Measurements from ENCODE around the gene ALG9.
A peak's percentile ranks its signal among the peaks of the same experiment; 100 is the strongest.

The ALG9 gene

DNA sequence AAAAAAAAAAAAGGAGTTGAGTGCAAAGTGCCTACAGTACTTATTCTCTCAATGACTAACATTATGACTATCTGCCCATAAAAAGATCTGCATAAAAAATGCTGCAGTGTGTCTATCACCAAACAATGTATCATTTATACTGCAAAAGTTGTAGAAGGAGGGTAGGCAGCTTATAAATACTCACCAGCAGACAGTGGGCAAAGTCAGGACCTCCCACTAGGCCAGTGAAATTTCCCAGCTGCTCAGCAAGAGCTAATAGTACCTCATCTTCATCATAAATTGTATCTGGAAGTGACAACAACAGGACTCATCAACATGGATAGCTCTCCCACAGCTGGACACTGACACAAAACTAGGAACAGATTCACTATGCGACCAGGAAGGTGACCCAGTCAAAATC, 106.8 kb downstream of the ALG9 start:
- DNase-seq, result no peak

DNA sequence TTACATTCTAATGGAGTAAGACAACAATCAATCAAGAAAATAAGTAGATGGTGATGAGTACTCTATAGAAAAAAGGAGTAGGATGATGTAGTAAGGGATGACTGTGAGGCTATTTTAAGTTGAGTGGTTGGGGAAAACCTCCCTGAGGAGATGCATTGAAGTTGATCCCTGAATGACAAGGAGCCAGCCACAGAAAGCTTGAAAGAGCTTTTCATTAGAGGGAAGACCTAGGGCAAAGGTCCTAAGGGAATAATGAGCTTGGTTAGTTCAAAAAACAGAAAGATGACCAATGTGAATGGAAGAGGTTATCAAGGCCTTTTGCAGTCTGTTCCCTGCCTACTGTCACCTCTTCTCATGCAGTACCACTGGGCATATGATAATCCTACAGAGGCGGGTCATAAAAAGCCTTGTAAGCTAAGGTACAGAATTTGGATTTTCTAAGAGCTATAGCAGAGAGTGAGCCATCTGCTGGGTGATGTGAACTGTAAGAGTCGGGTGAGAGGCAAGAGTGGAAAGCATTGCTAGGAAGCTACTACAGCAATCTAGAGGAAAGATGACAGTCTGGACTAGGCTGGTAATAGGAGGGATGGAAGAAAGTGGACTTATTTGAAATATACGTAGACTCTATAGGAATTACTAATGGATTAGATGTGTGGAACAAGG, 108.3 kb downstream of the ALG9 start:
- DNase-seq, result peak in 1 of 2 donors; percentile 74

DNA sequence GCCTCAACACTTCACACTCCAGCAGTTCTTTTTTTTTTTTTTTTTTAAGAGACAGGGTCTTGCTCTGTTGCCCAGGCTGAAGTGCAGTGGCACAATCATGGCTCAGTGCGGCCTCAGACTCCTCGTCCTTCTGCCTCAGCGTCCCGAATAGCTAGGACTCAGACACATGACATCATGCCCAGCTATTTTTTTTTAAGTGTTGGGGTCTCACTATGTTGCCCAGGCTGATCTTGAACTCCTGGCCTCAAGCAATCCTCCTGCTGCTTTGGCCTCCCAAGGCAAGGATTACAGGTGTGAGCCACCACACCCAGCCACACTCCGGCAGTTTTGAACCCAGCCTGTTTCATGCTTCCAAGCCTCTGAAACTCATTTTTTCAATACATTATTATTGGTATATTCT, 108.9 kb downstream of the ALG9 start:
- no peak for DNase-seq

DNA sequence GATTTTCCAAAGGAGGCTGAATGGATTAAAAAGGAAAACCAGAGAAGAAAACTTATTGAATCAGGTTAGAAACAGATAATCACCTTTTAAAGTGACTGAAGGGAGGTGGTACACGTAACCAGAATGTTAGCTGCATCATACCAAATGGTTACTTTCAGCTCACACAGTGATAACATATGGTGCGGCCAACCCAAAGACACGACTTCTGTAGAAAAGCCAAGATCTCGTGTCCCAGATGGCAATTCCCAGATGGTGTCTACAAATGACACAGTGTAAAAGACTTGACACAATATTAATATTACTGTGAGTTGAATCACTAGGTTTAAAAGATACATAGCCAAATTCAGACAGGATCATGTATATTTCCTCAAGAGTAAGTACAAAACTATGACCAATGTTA, 110.3 kb downstream of the ALG9 start:
- DNase-seq, result no peak

DNA sequence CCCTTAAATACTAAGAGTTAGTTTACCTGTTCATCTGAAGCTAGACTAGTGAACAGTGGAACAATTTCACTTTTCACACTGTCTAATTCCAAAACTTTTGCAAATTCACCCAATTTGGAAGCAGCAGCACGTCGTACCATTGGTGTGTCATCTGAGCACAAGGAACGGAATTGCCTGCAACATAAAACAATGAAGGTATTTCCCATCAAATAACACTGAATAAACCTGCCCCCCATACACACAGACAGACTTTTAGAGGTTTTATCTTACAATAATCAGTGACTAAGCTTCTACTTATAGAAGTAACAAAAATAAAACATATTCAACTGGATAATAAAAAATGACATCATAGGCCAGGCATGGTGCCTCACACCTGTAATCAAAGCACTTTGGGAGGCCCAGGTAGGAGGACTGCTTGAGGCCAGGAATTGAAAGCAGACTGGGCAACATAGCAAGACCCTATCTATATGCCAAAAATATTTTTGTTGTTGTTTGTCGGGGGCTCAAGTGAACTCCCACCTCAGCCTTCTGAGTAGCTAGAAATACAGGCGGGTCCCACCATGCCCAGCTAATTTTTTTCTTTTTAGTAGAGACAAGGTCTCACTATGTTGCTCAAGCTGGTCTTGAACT, 111.5 kb downstream of the ALG9 start:
- no peak for DNase-seq

DNA sequence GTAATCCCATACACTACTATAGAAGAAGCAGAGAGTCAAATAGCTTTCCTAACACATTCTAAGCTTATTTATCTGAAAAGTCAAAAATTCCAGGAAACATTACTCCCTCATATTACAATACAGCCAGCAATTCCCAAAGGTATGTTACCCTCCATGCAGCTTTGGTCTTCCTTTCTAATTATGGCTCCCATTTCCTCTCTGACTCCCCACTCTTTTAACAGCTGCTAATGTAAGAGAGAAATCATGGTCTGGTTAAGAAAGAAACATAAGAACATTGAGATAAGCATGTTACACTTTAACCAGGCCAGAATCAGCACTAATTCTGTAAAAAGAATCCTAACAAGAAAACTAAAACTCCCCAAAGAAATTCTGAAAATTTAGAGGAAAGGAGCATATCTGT, 112.0 kb downstream of the ALG9 start:
- no peak for DNase-seq

DNA sequence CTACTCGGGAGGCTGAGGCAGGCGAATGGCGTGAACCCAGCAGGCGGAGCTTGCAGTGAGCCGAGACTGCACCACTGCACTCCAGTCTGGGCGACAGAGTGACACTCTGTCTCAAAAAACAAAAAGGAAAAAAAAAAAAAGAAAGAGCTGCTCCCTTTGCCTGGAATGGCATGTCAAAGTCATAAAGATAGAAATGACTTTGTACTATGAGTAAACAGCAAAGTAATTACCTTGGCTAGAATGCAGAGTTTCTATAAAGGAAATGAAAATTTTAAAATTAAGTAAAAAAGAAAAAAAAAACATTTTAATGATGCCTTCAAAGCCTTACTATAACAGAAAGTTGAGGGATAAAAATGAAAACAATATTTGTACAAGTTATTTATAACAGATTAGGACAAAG, 115.3 kb downstream of the ALG9 start:
- DNase-seq, result no peak

DNA sequence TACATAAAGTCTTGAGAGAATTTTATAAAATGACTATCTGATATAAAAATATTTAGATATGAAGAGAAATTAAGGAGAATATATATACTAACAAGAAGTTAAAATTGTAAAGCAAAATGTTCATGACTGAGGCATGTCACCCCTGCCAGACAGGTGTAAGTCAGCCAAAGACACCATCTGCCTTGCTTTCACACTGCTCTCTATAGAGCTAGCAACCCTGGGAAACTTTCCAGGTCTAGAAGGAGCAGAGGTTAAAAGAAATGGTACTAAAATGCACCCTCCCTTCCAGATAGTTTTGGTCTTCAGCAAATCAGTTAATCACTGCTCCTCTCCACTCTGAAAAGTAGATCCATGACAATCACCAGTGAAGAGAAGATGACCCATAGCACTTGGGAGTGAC, 121.7 kb downstream of the ALG9 start:
- DNase-seq, result no peak

DNA sequence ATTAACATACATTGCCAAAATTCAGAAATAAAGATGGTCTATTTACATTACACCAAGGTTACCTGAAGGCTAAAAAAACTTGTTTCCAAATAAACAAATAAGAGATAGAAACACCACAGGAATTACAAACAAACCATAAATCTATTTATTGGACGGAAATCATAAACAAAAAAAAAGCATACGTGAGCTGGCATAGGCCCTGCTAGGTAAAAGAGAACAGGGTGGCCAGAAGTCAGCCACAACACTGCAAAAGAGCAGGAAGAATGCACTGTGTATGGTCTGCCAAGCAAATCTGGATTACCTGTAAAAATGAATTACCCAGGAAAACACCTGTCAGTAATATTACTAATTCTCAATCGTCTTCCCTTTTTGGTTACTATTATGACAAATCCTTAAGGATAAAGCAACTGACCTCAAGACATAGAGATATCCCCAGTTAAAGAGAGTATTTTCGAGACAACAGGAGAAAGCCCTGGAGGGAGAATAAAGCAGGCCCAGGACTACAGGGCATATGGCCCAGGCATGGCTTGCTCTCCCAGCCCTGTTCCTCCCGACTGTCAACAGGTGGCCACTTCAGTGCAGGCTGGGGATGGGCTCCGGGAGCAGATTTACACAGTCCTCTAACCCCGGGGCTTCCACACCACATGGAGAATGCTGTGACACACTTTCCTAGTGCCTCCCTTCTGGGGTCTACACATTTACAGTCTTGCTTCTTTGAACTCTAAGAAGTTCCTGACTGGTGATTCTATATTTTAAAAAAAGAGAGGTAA, 123.2 kb downstream of the ALG9 start:
- DNase-seq, result no peak

DNA sequence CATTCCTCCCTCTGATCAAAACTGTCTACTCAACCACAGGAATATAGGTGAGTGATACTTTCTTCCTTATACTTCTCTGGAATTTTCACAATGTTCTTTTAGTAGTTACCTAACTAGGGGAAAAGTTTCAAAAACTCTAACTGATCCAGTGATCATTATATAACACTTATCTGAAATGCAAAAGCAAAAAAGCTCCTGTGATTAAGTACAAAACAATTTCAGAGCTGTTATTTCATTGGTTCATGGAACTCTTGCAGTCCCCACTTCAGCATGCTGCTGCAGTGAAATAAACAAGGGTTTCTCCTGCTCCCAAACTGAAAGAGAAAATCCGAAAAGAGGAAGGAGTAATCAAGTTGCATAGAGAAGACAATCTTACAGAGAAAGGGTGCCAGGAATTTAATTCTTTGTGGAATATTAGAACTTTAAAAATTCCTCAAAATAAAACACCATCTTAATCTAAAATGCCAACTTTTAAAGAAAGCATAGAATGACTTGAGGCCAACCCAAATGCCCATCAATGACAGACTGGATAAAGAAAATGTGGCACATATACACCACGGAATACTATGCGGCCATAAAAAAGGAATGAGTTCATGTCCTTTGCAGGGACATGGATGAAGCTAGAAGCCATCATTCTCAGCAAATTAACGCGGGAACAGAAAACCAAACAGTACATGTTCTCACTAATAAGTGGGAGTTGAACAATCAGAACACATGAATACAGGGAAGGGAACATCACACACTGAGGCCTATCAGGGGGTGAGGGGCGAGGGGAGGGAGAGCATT, 125.5 kb downstream of the ALG9 start:
- DNase-seq, result no peak

DNA sequence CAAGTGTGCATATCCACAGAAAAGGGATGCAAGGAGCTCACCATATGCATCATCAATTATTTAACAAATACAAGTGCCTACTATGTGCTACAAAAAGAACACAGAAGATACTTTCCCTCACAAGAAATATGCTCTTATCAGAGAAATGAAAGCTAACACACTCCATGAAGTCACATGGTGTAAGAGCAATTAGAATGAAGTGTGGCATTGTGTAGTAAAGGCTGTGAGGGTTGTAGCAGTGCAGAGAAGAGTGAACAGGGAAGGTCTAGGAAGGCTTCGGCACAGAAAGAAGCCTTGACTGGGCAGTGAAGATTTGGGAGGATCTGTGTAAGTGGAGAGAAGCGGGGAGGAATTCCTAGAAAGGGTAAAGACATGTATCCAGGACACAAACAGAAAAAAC, 127.7 kb downstream of the ALG9 start:
- DNase-seq, result no peak

DNA sequence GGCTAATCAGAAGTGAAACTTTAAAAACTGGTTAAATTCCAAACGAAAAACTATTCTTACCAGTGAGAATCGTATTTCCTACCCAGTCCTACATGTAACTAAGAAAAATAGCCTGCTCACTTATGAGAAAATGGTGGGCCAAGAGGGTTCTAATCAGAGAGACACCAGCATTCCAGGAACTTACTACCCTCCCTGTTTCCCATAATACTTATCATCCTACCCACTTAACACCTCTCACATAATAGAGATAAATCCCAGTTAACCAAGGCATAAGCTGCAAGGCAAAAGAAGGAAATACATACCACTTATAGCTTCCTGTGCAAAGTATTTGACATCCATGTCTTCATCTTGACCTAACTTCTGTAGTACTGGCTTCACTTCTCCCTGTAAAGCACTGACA, 129.6 kb downstream of the ALG9 start:
- no peak for DNase-seq

DNA sequence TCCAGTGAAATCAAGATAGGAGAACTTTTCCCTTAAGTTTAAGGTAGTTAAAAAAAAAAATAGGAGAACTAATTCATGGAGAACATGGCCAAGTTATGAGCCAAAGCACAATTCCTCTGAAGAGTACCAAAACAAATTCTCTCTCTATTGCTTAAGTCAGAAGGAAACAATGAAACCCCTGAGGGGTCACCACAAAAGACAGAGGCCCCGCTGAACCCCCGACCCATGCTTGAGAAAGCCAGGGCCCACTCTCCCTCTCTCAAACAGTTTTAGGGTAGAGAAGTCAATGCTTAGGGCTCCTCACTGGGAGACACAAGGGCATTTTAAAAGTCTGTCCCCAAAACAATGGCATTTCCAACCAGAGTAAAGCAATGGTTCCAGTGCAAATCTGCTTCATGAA, 132.1 kb downstream of the ALG9 start:
- DNase-seq, result no peak

DNA sequence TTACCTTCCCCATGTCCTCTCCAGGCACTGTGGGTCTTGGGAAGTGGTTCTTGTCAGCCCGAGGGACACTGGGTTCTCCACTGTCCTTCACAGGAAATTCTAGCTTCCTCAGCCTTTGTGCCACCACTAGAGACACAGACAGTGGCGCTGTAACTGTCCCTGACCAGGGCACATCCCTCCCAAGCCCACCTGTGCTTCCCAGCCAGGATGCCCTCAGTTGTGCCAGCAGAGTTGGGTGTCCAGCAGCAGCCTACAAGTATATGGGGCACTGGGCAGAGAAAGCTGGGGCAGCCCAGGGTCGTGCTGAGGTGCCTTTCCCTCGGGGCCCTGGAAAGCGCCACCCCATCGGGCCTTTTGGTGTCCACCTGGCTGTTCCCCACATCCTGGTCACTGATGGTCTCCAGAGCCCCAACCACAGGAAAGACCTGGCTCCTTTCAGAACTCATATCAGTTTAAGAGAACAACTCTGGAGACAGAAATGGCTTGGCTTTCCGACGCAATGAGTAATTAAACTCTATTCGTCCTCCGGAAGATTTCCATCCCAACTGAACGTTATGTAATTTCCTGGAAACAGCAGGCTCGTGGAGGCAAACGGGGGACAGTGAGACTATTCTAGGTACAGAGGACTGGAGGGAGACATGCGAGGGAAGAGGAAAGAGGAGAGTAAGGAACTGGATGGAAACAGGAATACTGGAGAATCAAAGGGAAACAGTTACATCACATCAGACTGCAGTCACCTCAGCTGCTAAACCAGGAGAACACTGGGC, 133.8 kb downstream of the ALG9 start:
- peak in 1 of 2 donors; percentile 66 for DNase-seq

DNA sequence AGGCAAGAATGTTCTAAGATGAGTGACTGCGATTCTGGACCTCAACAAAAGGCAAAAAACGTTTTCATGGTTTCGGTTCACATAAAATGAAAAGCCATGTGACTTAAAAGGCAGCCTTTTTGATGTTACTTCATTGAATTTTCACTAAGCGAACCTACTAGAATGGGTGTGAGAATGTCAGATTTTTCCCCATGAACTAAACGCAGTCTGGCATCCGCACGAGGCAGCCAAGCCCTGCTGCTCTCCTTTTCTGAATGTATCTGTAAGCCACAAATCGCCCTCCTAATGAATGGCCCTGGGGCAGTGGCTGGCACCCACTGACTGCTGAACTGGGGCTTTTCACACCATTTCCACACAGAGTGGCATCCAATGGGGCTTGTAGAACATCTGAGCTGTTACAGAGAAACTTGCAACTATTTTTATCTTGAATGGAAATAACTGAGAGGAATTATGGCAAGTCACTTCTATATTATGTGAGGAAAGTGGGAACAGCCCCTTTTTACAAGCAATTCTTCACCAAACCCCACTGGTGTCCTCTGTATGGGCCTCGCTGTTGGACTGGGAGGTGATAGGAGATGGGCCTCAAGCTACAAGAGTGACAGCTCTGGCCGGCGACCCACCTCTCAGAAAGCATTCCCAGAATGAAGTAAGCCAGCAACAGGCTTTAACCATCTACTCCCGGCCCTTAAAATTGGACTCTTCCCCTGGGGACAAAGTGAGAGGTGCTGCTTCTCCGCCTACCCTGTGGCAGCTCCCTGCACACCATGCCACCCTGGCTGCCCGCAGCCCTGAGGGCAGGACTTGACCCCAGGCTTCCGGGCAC, 134.5 kb downstream of the ALG9 start:
- no peak for DNase-seq

Data from hippocampal formation (tissue), 2 donors.